Measurements from ENCODE around the gene XPC.

The XPC gene

DNA sequence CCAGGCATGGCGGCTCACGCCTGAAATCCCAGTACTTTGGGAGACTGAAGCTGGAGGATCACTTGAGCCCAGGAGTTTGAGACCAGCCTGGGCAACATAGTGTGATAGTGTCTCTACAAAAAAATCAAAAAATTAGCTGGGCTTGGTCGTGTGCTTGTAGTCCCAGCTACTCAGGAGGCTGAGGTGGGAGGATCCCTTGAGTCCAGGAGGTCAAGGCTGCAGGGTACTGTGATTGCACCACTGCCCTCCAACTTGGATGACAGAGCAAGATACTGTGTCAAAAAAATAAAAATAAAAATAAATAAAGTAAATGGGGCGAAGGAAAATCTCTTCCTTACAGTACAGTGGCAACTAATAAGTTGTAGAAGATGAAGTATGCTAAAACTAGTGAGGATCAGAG is 29.8 kb upstream of the XPC start:
- no peak for DNase-seq (ENCODE audit: low read depth in 2 of 2)

DNA sequence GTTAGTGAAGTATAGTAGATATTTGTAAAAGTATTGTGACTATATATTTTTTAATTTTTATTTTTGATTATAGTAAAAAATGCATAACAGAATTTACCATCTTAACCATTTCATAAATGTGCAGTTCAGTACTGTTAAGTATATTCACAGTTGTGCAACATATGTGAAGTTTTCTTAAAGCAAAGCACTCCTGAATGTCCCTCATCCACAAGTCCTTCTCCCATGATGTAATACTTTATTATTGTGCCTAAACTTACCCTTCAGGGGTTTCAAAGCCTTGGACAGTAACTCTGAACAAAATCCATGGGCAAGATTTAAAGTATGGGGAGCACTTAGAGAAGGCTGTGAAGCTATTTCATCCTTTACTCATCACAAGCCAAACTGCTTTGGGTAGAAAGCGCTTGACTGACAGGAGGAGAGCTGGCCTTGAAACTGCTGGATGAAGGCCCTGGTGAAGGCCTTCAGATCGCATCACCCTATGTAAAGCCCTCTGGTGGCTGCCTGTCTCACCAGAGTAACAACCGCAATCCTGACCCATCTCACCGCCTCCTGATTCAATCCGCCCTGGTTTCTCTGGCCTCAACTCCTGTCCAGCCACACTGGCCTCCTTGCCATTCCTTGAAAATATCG is 28.3 kb upstream of the XPC start:
- DNase-seq (ENCODE audit: low read depth in 2 of 2) = no peak

DNA sequence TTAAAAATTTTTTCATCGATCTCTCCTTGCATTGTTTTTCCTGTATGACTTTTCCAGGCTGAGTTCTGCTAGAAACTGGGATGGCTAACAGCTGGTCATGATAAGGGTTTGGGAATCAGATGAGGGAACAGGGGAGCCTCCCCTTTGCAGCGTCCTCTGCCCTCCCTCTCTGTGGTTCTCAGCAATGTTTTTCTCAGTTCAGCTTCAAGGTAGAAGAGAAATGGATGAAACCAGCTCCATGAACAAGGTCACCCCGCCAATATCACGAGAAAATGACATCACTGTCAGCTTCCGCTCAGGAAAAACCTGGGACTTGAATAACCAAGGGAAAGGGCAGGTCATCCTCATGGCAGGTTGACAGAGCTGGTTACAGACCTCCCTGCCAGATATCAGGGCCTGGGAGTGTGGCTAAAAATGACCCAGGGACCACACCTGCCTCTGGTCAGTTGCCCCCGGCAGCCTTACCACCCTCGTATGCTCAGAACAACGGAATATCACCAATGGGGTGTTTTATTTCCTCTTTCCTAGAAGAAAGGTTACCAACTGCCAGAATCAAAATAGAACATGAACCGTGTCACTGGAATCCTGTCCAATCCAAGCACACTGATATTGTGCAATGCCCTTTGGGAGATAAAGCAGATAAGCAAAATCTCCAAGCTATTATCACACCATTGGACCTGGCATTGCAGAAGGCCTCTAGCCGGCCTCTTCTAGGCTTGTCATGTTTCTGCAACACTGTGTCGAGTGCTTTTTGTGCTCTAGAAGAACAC is 26.3 kb upstream of the XPC start:
- DNase-seq (ENCODE audit: low read depth in 2 of 2) = no peak

DNA sequence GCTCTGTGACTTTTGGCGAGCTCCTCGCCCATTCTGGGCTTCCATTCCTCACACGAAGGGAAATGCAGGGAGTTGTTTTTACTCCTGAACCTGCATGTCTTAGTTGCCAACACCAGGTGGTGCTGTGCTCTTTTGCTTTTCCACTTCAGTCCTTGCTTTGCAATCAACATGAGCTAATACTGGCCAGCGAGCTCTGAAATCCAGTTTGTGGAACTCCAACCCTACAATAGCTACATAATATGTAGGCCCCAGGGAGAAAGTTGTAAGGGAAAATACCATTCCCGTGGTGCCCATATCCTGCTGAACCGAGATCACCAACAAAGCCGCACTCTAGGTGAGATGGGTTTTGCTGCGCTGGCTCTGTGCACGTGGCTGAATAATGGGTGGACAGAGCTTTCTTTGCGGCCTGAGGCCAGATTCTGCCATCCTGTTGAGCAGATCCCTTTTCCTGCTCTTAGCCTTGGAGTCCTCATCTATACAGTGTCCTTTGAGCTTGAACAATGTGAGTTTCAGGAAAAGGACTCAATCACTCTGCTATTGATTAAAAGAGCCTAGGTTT is 25.2 kb upstream of the XPC start:
- DNase-seq (ENCODE audit: low read depth in 2 of 2) = no peak

DNA sequence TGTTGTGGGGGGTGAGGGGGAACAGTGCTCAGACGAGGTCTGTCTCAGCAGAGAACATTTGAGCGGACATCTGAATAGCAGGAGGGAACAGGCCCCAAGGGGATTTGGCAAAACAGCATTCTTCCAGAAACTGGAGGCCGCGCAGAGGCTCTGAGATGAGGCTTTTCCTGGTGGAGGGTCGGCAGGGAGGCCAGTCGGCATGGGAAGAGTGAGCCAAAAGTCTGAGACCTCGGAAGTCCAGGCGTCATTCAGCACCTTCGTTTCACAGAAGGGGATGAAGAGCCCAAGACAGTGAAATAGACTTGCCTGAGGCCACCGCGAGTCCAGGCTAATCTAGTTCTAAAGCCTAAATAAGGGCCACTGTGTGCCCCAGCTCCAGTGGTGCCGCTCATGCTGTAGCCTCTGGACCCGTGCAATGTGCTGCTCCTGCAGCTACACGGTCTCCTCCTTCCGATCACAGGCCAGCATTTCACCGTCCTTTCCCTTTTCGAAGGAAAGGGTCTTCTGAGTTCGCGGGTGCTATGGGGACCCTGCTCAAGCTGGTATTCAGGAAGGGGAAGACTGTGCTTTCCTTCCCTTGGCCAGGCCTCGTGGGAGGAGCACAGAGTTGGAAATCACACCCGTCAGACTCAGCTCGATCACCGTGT is 24.6 kb upstream of the XPC start:
- DNase-seq (ENCODE audit: low read depth in 2 of 2) = no peak

DNA sequence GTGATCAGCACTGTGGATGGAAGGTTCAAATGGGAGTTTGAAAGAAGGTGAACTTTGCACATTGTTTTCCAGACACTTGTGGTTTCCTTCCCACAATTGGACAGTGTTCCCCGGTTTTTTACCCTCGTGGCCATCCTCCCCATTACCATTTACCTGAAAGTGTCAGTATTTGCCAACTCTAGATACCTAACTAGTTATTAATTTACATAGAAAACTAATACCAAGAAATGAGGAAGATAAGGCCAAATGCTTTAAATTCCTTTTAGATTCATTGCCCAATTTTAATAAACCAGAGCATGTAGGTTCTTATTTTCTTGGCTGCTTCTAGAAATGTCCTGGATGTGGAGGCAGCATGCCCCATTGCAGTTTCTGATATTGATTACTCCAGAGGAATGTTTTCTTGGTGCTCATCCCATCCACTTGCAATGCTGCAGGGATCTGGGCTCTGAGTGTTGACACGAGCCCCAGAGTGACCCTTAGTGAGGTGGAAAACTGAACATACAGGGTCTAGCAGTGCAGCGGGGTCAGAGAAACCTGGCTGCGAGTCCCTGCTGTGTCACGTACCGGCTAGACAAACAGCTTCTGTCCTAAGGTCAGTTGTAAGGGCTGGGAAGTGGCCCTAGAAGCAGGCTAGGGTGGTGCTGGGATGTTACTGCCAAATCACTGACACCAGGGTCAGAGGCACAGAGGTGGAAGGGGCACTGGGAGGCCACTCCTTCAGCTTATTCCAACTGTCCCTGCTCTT is 23.7 kb upstream of the XPC start:
- no peak for DNase-seq (ENCODE audit: low read depth in 2 of 2)

DNA sequence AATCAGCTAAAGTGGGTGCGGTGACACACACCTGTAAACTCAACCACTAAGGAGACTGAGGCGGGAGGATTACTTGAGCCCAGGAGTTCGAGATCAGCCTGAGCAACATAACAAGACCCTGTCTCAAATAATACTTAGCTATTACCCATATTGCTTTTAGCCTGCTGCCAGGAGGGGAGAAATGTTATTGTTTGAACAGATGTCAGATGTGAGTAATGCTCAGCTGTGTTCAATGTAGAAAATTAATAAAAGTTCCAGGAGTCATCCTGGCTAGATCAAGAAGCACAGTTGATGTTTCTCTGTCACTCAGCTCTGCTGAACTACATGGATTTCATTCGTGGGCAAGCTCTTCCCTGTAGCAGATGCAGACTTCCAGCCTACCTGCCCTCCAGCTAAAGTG is 22.4 kb upstream of the XPC start:
- DNase-seq (ENCODE audit: low read depth in 2 of 2) = no peak

DNA sequence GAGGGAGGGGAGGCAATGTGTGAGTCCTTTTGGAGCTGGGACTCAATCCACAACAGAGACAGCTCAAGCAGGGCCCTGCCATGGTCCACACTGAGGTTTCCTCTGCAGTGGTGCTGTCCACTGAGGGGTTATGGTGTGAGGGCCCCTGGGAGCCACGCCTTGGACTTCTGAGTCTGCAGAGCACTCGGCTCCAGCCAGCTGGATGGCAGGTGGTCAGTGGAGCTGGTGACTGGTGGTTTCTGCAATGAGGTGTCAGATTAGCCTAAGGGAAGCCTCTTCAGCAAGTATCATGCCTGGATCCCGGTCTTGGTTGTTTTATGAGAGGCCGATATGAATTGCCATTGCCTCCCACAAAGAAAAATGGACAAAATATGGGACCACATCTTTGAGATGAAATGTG is 21.9 kb upstream of the XPC start:
- DNase-seq (ENCODE audit: low read depth in 2 of 2) = no peak

DNA sequence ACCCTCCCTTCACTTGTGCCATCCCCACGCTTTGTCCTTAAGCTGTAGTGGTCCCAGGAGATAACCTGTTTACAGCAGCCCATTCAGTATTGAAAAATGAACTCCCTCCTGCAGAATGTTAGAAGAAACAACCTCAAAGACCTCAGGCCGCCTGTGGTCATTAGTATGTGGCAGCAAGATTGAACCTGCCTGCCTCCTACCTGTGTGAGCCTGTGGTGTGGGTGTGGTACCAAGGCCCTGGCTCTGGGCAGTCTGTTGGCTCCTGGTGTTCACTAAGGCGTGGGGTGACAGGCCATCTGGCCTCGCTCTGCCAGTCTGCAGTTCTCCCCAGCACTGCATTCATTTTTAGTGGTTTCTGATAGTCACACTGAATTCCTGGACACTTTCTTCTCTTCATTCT is 21.2 kb upstream of the XPC start:
- no peak for DNase-seq (ENCODE audit: low read depth in 2 of 2)

DNA sequence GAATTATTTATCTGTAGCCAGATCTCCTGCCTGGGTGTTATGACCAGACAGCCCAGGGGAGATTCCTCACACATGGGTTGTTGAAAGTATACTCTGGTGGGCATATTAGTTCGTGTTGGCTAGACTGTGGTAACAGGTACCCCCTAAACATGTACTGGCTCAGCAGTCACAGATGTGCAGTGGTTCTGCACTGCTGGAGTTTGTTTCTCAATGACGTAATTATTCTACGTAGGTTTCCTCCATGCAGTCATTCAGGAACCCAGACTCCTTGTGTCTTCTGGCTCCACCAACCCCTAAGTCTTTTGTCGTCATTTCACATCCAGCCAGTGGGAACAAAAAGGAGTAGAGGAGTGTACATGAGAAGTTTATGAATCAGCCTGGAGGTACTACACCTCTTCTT is 16.5 kb upstream of the XPC start:
- DNase-seq (ENCODE audit: low read depth in 2 of 2) = no peak

DNA sequence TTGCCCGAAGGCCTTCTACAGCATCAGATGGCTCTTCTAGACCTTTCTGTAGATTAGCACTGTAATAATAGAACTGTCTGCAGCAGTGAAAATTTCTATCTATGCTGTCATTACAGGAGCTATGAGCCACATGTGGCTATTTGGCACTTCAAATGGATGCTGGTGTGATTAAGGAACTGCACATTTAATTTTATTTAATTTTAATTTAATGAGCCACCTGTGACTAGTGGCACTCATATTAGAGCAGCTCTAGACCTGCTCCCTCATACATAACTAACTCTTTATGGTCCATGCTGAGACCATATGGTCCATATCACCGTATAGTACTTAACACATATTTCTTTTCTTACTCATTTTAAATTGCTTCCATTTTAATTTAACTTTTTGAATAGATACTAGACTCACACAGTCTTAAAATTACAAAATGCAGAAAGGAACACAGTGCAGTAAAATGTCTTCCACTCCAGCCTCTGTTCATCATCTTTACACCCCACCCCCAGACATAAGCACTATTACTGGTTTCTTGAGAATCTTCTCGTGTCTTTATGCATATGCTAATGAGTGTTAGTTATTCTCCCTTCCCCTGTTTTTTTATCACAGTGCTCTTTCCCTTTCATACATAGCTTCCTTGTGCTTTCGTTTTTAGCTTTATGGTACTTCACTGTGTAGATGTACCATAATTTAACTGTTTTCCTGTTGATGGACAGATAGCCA is 9.8 kb upstream of the XPC start:
- no peak for DNase-seq (ENCODE audit: low read depth in 2 of 2)

DNA sequence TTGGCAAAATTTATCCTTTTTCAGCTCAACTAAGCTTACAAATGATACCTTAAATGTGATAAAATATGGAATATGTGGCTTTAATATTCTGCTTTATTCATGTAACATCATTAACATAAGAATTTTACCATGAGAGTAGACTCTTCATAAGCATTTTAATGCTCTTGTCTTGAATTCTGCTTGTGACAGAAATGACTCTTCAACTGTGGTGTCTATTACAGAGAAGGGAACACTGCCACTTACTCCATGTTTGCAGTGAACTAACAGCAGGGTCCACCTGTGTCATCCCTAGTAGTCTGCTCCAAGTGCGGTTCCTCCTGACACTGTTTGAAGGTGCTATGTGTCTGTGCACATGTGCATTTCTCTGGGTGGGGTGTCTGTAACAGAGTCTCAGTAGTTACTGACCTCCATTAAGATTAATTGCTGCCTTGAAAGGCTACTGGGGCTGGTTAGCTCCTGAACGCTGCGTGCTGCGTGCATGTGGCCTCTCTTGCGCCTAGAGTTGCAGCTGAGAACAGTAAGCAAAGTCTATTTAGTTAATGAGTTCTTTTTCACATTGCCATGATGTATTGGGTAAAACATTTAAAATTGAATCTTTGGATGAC is 8.6 kb upstream of the XPC start:
- no peak for DNase-seq (ENCODE audit: low read depth in 2 of 2)

DNA sequence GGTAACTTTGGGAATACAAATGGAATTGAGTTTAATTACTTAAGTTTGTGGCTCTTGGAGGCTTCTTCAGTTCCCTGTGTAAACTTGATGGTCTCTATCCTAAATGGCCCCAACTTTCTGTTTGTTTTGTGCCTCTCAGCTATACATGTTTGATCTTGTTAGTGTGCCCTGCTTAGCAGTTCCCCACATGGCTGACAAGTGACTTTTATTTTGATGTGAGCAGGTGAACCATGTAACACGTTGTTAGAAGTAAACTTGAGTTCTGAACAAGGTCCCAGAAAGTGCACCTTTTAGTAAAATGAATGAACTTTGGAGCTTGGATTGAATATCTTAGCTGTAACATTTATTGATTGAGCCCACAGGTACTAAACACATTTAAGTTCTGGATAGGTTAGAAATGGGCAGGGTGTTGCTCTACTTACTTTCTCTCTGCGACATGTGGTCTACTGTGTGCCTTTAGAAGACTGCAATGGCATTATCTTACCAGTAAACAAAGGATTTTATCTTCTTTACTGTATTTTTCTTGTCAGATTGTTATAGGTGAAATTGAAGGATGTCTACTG is 4.7 kb upstream of the XPC start:
- DNase-seq (ENCODE audit: low read depth in 2 of 2) = no peak

DNA sequence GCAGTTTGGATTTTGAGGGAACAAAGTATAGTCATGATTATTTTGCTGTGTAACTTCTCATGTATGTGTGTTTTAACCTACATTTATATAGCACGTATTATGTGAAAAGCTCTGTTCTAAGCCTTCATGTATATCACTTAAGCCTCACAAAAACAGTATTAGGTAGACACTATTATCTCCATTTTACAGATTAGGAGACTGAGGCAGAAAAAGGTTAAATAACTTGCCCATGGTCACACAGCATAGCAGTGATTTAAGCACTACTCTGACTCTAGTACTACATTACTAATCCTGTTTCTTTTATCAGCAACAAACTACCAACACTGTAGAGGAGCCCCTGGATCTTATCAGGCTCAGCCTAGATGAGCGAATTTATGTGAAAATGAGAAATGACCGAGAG is 2.9 kb upstream of the XPC start:
- DNase-seq (ENCODE audit: low read depth in 2 of 2) = no peak

DNA sequence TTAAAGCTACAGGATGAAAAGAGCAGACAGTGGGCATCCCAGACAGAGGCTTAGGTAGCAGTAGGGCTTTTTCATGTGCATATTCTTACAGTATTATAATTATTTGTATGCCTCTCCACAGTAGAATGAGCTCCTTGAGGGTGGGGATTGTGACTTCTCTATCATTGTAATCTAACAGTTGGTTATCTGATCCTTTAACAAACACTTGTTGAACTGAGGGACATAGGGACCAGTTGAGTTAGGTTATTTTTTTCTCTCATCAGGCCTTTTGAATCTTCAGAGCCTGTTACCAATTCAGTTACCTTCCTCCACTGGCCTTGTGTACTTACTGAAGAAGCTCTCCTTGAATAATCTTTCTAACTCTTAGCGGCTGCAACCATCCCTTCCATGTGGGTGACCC is 1.4 kb upstream of the XPC start:
- DNase-seq (ENCODE audit: low read depth in 2 of 2) = no peak

DNA sequence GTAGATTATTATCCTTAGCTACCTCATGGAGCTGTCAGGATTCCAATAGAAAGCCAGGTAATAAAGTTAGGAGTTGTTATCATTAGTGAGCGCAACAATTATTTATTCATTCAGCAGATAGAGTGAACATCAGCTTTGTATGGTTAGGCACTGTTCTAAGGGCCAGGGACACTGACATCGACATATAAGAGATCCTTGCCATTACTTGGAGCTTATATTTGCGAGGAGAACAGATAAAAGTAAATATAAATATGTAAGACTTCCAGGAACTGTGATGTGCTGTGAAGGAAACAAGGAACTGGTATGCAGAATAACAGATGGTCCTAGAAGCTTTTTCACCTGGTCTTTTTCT is 689 bp upstream of the XPC start:
- DNase-seq (ENCODE audit: low read depth in 2 of 2) = no peak

DNA sequence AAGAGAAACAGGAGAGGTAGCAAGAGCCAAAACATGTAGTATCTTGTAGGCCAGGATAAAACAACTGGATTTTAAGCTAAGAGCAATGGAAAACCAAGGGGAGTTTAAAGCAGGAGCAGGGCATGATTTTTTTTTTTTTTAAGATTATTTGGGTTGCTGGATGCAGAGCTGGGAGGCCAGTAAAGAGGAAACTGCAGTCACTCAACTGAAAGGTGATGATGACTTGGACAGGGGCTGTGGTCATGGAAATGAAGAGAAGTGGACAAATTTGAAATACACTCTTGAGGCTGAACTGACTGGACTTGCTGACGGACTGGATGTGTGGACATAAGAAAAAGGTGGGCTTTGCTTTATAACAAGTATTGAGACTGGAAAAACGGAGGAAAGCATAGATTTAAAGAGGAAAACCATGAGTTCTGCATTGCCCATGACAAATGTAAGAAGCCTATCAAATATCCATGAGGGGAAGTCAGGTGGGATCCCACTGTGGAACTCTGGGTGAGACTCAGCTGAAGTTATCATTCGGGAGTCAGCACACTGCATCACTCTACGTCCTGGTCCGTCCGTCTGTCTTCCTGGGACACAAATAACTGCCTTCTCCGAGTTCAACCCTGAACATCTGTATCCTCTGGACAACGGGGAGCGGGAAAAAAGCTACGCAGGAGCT is 688 bp downstream of the XPC start:
- no peak for DNase-seq (ENCODE audit: low read depth in 2 of 2)

DNA sequence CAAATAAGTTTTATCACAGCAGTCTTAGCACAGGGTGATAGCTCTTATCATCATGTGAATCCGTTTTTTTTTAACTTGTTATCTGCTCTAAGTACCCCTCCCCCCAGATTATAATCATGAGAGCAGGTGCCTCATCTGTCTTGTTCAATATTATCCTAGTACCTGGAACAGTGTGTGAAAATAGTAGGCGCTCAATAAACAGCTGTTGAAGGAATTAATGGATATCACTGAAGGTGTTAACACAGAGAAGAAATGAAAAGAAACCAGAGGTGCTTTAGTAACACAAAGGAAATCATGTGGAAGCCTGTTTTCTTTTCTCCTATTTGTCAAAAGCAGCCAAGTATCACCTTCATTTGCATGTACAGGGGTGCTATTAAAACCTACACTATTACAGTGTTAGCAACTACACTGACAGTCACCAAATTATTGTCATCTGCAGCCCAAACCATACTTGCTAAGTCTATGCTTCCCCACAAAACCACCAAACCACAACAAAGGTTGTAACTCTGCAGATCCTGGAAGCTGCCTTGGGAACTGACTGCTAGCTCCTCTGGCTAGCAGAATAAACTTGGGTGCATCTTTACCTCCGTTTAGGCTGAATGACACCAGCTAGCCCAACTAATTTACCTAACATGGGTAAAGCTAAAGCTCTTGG is 2.9 kb downstream of the XPC start:
- peak in 1 of 2 donors; percentile 33 for DNase-seq (ENCODE audit: low read depth in 2 of 2)

DNA sequence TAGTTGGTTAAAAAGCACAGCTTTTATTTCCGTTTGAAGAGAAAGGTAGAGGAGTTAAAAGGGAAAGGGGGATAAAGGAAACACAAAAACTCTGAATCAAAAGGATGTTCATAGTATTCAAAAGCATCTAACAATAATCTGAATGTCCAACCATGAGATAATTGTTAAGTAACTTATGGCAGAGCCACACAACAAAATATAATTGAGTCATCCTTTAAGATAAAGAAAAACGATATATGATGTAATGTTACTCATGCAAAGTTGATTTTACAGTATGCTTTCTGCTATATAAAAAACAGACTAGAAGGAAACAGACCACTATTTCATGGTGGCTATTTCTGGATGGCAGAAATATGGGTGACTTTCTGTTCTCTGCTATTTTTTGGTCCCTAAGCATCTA is 3.9 kb downstream of the XPC start:
- no peak for DNase-seq (ENCODE audit: low read depth in 2 of 2)

DNA sequence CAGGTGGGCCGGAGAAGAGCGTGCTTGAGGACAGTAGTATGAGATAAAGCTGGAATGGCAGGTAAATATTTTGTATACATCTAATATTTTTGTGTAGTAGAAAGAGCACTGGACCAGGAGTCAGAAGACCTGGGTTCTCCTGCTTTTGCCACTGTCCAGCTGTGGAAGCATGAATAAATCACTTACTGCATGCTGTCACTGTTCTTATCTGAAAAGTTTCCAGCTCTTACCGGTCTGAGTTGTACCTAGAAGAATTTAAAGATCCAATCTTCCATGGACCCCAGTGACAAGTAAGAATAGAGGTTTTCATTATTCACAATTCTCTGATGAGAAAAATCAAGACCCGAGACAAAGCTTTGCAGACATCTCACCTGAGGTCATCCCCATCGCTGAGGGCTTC is 5.9 kb downstream of the XPC start:
- no peak for DNase-seq (ENCODE audit: low read depth in 2 of 2)
